Immature natural killer cell (primary cell): ENCODE measurements around the gene MC5R. TPM values are rescaled to one million over a fixed set of nuclear protein-coding genes. Genes with fewer than 3 reads are reported as not detected.
"Not testable (repeated sequence)": the region's sequence is repeated elsewhere in the genome, so short reads cannot be mapped to it uniquely, and the experiment has no call there.

Experiments
- DNase-seq, 3 donors: peaks; one replicate each; pipeline ENCODE4 v3.0.0; 2022; ENCODE audit warnings: mixed read lengths in 1 of 3
- H3K27ac Mint-ChIP-seq, 6 donors: one replicate each; pipeline ENCODE4 v1.8.0; 2020; ENCODE audit warnings: mixed read lengths in 6 of 6, mild to moderate bottlenecking in 5 of 6, inconsistent platforms in 4 of 6, moderate library complexity in 3 of 6
- H3K27me3 Mint-ChIP-seq, 3 donors: one replicate each; pipeline ENCODE4 v1.8.0; 2020 to 2021; ENCODE audit warnings: low read depth in 3 of 3, mild to moderate bottlenecking in 3 of 3, mixed read lengths in 3 of 3, moderate library complexity in 3 of 3, inconsistent platforms in 1 of 3
- H3K36me3 Mint-ChIP-seq, 3 donors: one replicate each; pipeline ENCODE4 v1.8.0; 2020; ENCODE audit warnings: mixed read lengths in 3 of 3, inconsistent platforms in 2 of 3, mild to moderate bottlenecking in 2 of 3
- H3K4me1 Mint-ChIP-seq, 2 donors: one replicate each; pipeline ENCODE4 v1.8.0; 2020; ENCODE audit warnings: inconsistent platforms in 2 of 2, mild to moderate bottlenecking in 2 of 2, mixed read lengths in 2 of 2, moderate library complexity in 1 of 2
- H3K4me3 Mint-ChIP-seq, 5 donors: one replicate each; pipeline ENCODE4 v1.8.0; 2020; ENCODE audit warnings: mild to moderate bottlenecking in 5 of 5, mixed read lengths in 5 of 5, inconsistent platforms in 3 of 5, moderate library complexity in 3 of 5
- H3K9me3 Mint-ChIP-seq, 6 donors: one replicate each; pipeline ENCODE4 v1.8.0; 2020; ENCODE audit warnings: mild to moderate bottlenecking in 6 of 6, mixed read lengths in 6 of 6, inconsistent platforms in 4 of 6, moderate library complexity in 3 of 6
- polyA plus RNA-seq, 3 donors: library from polyadenylated mRNA; unstranded; fragments of 300-500 nt; fragmentation: Illumina TruSeq; gene quantifications; one replicate each; pipeline ENCODE4 v1.2.3, GENCODE V29; 2021

MC5R gene
- polyA plus RNA-seq, 3 donors from 2014 or later = not detected

- H3K4me3 Mint-ChIP-seq = no peak overlapping the region
- H3K36me3 Mint-ChIP-seq = no peaks in the 10 kb centered on the region
- H3K9me3 Mint-ChIP-seq = peaks cover 0 to 1% (median 0%) of the 10 kb centered on the region in 6 donors
- peaks cover 2 to 7% (median 5%) of the 10 kb centered on the region in 3 donors for H3K27me3 Mint-ChIP-seq
- no peak overlapping the region for H3K27ac Mint-ChIP-seq
- H3K4me1 Mint-ChIP-seq = no peaks in the 10 kb centered on the region
- DNase-seq = no peak
Measured at GRCh38 chr18:13810950-13811485, 12.9 kb upstream of the MC5R start.

- Mint-ChIP-seq H3K4me3 (no peak overlapping the region), H3K36me3 (no peaks in the 10 kb centered on the region), H3K27ac (no peak overlapping the region), H3K9me3 (no peaks in the 10 kb centered on the region), H3K27me3 (peaks cover 2 to 5% (median 5%) of the 10 kb centered on the region in 3 donors), H3K4me1 (no peaks in the 10 kb centered on the region)
- DNase-seq = no peak
Measured at GRCh38 chr18:13811993-13812392, 12.0 kb upstream of the MC5R start.

- H3K9me3 Mint-ChIP-seq = no peaks in the 10 kb centered on the region
- H3K4me3 Mint-ChIP-seq = no peak overlapping the region
- peaks cover 2 to 5% (median 5%) of the 10 kb centered on the region in 3 donors for H3K27me3 Mint-ChIP-seq
- DNase-seq = peak; percentile 11 to 15 (median 14)
- H3K27ac Mint-ChIP-seq = peak overlapping the region in 1 of 6 donors; percentile 47
- H3K36me3 Mint-ChIP-seq = no peaks in the 10 kb centered on the region
- H3K4me1 Mint-ChIP-seq = no peaks in the 10 kb centered on the region
Measured at GRCh38 chr18:13813271-13813849, 10.6 kb upstream of the MC5R start.

- Mint-ChIP-seq H3K4me3 (no peak overlapping the region), H3K27me3 (peaks cover 1 to 10% (median 3%) of the 10 kb centered on the region in 3 donors), H3K9me3 (peaks cover 0 to 1% (median 0%) of the 10 kb centered on the region in 6 donors), H3K4me1 (peaks cover 4 to 11% of the 10 kb centered on the region in 2 donors), H3K36me3 (no peaks in the 10 kb centered on the region), H3K27ac (no peak overlapping the region)
- DNase-seq = no peak
Measured at GRCh38 chr18:13826209-13826608, 2.3 kb downstream of the MC5R start.

- Mint-ChIP-seq H3K36me3 (no peaks in the 10 kb centered on the region), H3K4me1 (no peaks in the 10 kb centered on the region), H3K4me3 (no peak overlapping the region), H3K27ac (no peak overlapping the region), H3K9me3 (peaks cover 0 to 8% (median 0%) of the 10 kb centered on the region in 6 donors), H3K27me3 (peaks cover 3 to 16% (median 7%) of the 10 kb centered on the region in 3 donors)
- no peak for DNase-seq
Measured at GRCh38 chr18:13831864-13832508, 8.0 kb downstream of the MC5R start.

- Mint-ChIP-seq H3K4me1 (no peaks in the 10 kb centered on the region), H3K4me3 (no peak overlapping the region), H3K27me3 (peaks cover 4 to 16% (median 5%) of the 10 kb centered on the region in 3 donors), H3K9me3 (peaks cover 0 to 8% (median 0%) of the 10 kb centered on the region in 6 donors), H3K27ac (no peak overlapping the region), H3K36me3 (no peaks in the 10 kb centered on the region)
- no peak for DNase-seq
Measured at GRCh38 chr18:13834496-13835015, 10.6 kb downstream of the MC5R start.

- no peak overlapping the region for H3K27ac Mint-ChIP-seq
- peaks cover 2 to 16% (median 5%) of the 10 kb centered on the region in 3 donors for H3K27me3 Mint-ChIP-seq
- peaks cover 0 to 8% (median 0%) of the 10 kb centered on the region in 6 donors for H3K9me3 Mint-ChIP-seq
- no peaks in the 10 kb centered on the region for H3K36me3 Mint-ChIP-seq
- no peaks in the 10 kb centered on the region for H3K4me1 Mint-ChIP-seq
- H3K4me3 Mint-ChIP-seq = no peak overlapping the region
- DNase-seq = no peak
Measured at GRCh38 chr18:13835202-13835601, 11.3 kb downstream of the MC5R start.

GRCh38 chr18:13836559-13836958 is 12.6 kb downstream of the MC5R start:
- Mint-ChIP-seq H3K4me3 (no peak overlapping the region), H3K4me1 (no peaks in the 10 kb centered on the region), H3K36me3 (no peaks in the 10 kb centered on the region), H3K27ac (no peak overlapping the region), H3K27me3 (peaks cover 2 to 15% (median 5%) of the 10 kb centered on the region in 3 donors), H3K9me3 (peaks cover 0 to 7% (median 0%) of the 10 kb centered on the region in 6 donors)
- no peak for DNase-seq

GRCh38 chr18:13849791-13850190 is 25.8 kb downstream of the MC5R start:
- Mint-ChIP-seq H3K4me3 (no peak overlapping the region), H3K4me1 (no peaks in the 10 kb centered on the region), H3K36me3 (no peaks in the 10 kb centered on the region), H3K27ac (no peak overlapping the region), H3K9me3 (peaks cover 0 to 21% (median 11%) of the 10 kb centered on the region in 6 donors), H3K27me3 (peaks cover 1 to 6% (median 3%) of the 10 kb centered on the region in 3 donors)
- no peak for DNase-seq

- H3K27me3 Mint-ChIP-seq = peaks cover 4 to 11% (median 9%) of the 10 kb centered on the region in 3 donors
- not testable (repeated sequence) for H3K9me3 Mint-ChIP-seq, H3K4me3 Mint-ChIP-seq, H3K27ac Mint-ChIP-seq, DNase-seq, H3K4me1 Mint-ChIP-seq, H3K36me3 Mint-ChIP-seq
Measured at GRCh38 chr18:13862898-13863297, 38.9 kb downstream of the MC5R start.

GRCh38 chr18:13868501-13869271 is 44.7 kb downstream of the MC5R start:
- H3K4me3 Mint-ChIP-seq = no peak overlapping the region
- H3K27ac Mint-ChIP-seq = no peak overlapping the region
- no peaks in the 10 kb centered on the region for H3K36me3 Mint-ChIP-seq
- no peaks in the 10 kb centered on the region for H3K4me1 Mint-ChIP-seq
- H3K27me3 Mint-ChIP-seq = peaks cover 0 to 11% (median 9%) of the 10 kb centered on the region in 3 donors
- no peak for DNase-seq
- peaks cover 0 to 4% (median 0%) of the 10 kb centered on the region in 6 donors for H3K9me3 Mint-ChIP-seq

- Mint-ChIP-seq H3K36me3 (no peaks in the 10 kb centered on the region), H3K27ac (no peak overlapping the region), H3K27me3 (peaks cover 0 to 11% (median 5%) of the 10 kb centered on the region in 3 donors), H3K4me3 (no peak overlapping the region), H3K4me1 (no peaks in the 10 kb centered on the region), H3K9me3 (peaks cover 0 to 4% (median 0%) of the 10 kb centered on the region in 6 donors)
- no peak for DNase-seq
Measured at GRCh38 chr18:13871701-13872100, 47.8 kb downstream of the MC5R start.

- no peaks in the 10 kb centered on the region for H3K4me1 Mint-ChIP-seq
- H3K4me3 Mint-ChIP-seq = no peak overlapping the region
- no peaks in the 10 kb centered on the region for H3K36me3 Mint-ChIP-seq
- DNase-seq = no peak
- peaks cover 0 to 2% (median 0%) of the 10 kb centered on the region in 6 donors for H3K9me3 Mint-ChIP-seq
- H3K27me3 Mint-ChIP-seq = peaks cover 0 to 11% (median 3%) of the 10 kb centered on the region in 3 donors
- no peak overlapping the region for H3K27ac Mint-ChIP-seq
Measured at GRCh38 chr18:13872373-13872772, 48.4 kb downstream of the MC5R start.
